ENCODE data around the gene UNC93B1. TPM values are rescaled to one million over a fixed set of nuclear protein-coding genes. Genes with fewer than 3 reads are reported as not detected.

Gene UNC93B1
- total and polyA plus RNA-seq, 2 of the 13 experiments (the other 11 are each of a cell fraction or from before 2014, with no cell fraction given) = 8.8 to 18.9 TPM

DNA sequence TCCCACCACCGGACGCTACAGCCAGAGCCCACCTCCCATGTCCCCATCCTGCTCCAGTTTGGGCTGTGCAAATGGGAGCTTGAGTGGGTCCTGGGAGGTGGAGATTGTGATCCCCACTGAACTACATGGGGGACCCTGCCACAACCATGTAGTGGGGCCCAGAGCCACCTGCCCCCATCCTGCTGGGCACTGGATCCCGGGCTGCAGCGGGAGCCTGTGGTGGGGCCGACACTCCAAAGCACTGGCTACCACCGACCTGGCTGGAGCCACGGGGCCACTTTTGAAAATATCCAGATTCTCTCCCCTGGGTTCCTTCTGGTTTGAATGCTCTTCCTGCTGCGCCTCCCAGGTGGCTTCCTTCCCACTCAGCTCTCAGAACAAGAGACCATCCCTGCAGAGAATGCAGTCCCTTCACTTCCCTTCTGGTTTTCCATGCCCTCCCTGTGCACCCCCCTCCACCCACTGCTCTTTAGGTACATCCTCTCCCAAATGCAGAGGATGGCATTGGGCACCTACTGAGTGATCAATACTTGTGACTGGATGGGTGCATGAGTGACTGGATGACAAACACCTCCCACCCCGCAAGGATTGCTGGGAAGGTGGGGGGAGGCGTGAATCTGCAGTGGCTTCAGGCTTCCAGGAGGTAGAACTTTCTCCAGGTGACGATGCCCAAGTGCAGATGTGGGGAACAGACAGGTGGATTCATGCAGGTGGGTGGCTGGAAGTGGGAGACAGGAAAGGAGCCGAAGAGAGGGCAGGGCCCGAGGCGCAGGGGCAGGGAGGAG lies 846 bp upstream of the UNC93B1 start (continued):
- TF ChIP-seq, protein P1, sequence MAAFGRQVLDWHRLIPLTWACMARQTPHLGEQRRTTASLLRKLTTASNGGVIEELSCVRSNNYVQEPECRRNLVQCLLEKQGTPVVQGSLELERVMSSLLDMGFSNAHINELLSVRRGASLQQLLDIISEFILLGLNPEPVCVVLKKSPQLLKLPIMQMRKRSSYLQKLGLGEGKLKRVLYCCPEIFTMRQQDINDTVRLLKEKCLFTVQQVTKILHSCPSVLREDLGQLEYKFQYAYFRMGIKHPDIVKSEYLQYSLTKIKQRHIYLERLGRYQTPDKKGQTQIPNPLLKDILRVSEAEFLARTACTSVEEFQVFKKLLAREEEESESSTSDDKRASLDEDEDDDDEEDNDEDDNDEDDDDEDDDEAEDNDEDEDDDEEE (CRISPR knock-in tag; IDR thresholded peaks at IDR 0.05) = no peak
- TF ChIP-seq ARNT2 (CRISPR knock-in tag; IDR thresholded peaks at IDR 0.05; ENCODE audit: low read depth) (no peak), NR2F1 (CRISPR knock-in tag; IDR thresholded peaks at IDR 0.05) (no peak), HOXA9 (CRISPR knock-in tag; IDR thresholded peaks at IDR 0.05; ENCODE audit: borderline replicate concordance) (no peak), TCF12 (IDR thresholded peaks at IDR 0.05) (no peak), TCF12 (CRISPR knock-in tag; IDR thresholded peaks at IDR 0.05) (no peak), FOXC1 (CRISPR knock-in tag; IDR thresholded peaks at IDR 0.05; ENCODE audit: borderline replicate concordance) (no peak), EED (CRISPR knock-in tag; IDR thresholded peaks at IDR 0.05) (peak; percentile 56; the same call in 1 of the 2 replicates), SAFB2 (CRISPR knock-in tag; IDR thresholded peaks at IDR 0.05; ENCODE audit: borderline replicate concordance, low read depth) (no peak), AGO1 (IDR thresholded peaks at IDR 0.05; ENCODE audit: low read depth, low read length, poor library complexity, severe bottlenecking) (peak; percentile 25), ZNF572 (CRISPR knock-in tag; IDR thresholded peaks at IDR 0.05) (no peak)
- TF ChIP-seq, protein P2, sequence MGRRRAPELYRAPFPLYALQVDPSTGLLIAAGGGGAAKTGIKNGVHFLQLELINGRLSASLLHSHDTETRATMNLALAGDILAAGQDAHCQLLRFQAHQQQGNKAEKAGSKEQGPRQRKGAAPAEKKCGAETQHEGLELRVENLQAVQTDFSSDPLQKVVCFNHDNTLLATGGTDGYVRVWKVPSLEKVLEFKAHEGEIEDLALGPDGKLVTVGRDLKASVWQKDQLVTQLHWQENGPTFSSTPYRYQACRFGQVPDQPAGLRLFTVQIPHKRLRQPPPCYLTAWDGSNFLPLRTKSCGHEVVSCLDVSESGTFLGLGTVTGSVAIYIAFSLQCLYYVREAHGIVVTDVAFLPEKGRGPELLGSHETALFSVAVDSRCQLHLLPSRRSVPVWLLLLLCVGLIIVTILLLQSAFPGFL (CRISPR knock-in tag; IDR thresholded peaks at IDR 0.05) = no peak
- TF ChIP-seq, protein P3, sequence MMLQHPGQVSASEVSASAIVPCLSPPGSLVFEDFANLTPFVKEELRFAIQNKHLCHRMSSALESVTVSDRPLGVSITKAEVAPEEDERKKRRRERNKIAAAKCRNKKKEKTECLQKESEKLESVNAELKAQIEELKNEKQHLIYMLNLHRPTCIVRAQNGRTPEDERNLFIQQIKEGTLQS (CRISPR knock-in tag; IDR thresholded peaks at IDR 0.05) = no peak
- TF ChIP-seq, protein P4, sequence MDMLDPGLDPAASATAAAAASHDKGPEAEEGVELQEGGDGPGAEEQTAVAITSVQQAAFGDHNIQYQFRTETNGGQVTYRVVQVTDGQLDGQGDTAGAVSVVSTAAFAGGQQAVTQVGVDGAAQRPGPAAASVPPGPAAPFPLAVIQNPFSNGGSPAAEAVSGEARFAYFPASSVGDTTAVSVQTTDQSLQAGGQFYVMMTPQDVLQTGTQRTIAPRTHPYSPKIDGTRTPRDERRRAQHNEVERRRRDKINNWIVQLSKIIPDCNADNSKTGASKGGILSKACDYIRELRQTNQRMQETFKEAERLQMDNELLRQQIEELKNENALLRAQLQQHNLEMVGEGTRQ (IDR thresholded peaks at IDR 0.05; ENCODE audit: low read depth, low read length) = no peak
- TF ChIP-seq, protein P4 (CRISPR knock-in tag; IDR thresholded peaks at IDR 0.05; ENCODE audit: borderline replicate concordance) = no peak
- TF ChIP-seq, protein P5, sequence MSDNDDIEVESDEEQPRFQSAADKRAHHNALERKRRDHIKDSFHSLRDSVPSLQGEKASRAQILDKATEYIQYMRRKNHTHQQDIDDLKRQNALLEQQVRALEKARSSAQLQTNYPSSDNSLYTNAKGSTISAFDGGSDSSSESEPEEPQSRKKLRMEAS (IDR thresholded peaks at IDR 0.05) = no peak
- TF ChIP-seq, protein P6, sequence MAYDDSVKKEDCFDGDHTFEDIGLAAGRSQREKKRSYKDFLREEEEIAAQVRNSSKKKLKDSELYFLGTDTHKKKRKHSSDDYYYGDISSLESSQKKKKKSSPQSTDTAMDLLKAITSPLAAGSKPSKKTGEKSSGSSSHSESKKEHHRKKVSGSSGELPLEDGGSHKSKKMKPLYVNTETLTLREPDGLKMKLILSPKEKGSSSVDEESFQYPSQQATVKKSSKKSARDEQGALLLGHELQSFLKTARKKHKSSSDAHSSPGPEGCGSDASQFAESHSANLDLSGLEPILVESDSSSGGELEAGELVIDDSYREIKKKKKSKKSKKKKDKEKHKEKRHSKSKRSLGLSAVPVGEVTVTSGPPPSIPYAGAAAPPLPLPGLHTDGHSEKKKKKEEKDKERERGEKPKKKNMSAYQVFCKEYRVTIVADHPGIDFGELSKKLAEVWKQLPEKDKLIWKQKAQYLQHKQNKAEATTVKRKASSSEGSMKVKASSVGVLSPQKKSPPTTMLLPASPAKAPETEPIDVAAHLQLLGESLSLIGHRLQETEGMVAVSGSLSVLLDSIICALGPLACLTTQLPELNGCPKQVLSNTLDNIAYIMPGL (CRISPR knock-in tag; IDR thresholded peaks at IDR 0.05; ENCODE audit: borderline replicate concordance in 1 of 2, low read depth in 1 of 2) = no peak
- TF ChIP-seq, protein P7, sequence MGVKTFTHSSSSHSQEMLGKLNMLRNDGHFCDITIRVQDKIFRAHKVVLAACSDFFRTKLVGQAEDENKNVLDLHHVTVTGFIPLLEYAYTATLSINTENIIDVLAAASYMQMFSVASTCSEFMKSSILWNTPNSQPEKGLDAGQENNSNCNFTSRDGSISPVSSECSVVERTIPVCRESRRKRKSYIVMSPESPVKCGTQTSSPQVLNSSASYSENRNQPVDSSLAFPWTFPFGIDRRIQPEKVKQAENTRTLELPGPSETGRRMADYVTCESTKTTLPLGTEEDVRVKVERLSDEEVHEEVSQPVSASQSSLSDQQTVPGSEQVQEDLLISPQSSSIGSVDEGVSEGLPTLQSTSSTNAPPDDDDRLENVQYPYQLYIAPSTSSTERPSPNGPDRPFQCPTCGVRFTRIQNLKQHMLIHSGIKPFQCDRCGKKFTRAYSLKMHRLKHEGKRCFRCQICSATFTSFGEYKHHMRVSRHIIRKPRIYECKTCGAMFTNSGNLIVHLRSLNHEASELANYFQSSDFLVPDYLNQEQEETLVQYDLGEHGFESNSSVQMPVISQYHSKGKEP (CRISPR knock-in tag; IDR thresholded peaks at IDR 0.05) = no peak
